GM23338 (cell line): ENCODE data around the gene OVAAL. TPM values are rescaled to one million over a fixed set of nuclear protein-coding genes. Genes with fewer than 3 reads are reported as not detected.
A peak's percentile ranks its signal among the peaks of the same experiment; 100 is the strongest.

Source experiments
- ATAC-seq: fragments of 200-7000 bp; cut with Tn5 transposase; 3 replicates; pipeline ENCODE4 v1.9.1; 2020
- DNase-seq: peaks from one replicate; pipeline ENCODE4 v3.0.0-alpha.2; 2015; ENCODE audit warnings: low spot score
- H2AFZ ChIP-seq: fragments of 200-600 bp; sonication (generic); 2 replicates; pipeline ENCODE4 v1.8.0; 2016; ENCODE audit warnings: antibody characterized with exemption, mild to moderate bottlenecking, moderate library complexity
- H3F3A ChIP-seq: fragments of 200-600 bp; sonication (generic); replicated peaks from 2 replicates; pipeline ENCODE4 v1.8.0; 2017; ENCODE audit warnings: antibody characterized with exemption, mixed run types, low read depth
- H3K27ac ChIP-seq: fragments of 200-600 bp; sonication (generic); 2 replicates; pipeline ENCODE4 v1.6.1; 2016; ENCODE audit warnings: low read depth
- H3K27me3 ChIP-seq: fragments of 200-600 bp; sonication (generic); 2 replicates; pipeline ENCODE4 v1.8.0; 2016; ENCODE audit warnings: mild to moderate bottlenecking, mixed run types, moderate library complexity; ENCODE audit not compliant: insufficient read depth
- H3K36me3 ChIP-seq: fragments of 200-600 bp; sonication (generic); 2 replicates; pipeline ENCODE4 v1.8.0; 2016; ENCODE audit warnings: mild to moderate bottlenecking; ENCODE audit not compliant: insufficient read depth
- H3K4me1 ChIP-seq: fragments of 200-600 bp; sonication (generic); 2 replicates; pipeline ENCODE4 v1.8.0; 2016; ENCODE audit warnings: mild to moderate bottlenecking, moderate library complexity; ENCODE audit not compliant: insufficient read depth
- H3K4me2 ChIP-seq: fragments of 200-600 bp; sonication (generic); 2 replicates; pipeline ENCODE4 v1.7.1; 2017; ENCODE audit warnings: mixed run types
- H3K4me3 ChIP-seq: fragments of 200-600 bp; sonication (generic); 2 replicates; pipeline ENCODE4 v1.6.1; 2016; ENCODE audit warnings: mixed run types
- H3K79me2 ChIP-seq: fragments of 200-600 bp; sonication (generic); replicated peaks from 2 replicates; pipeline ENCODE4 v1.8.0; 2017; ENCODE audit warnings: mild to moderate bottlenecking; ENCODE audit not compliant: insufficient read depth
- H3K9me2 ChIP-seq: fragments of 200-600 bp; sonication (generic); 2 replicates; pipeline ENCODE4 v1.8.0; 2017; ENCODE audit not compliant: insufficient read depth
- H4K20me1 ChIP-seq: fragments of 200-600 bp; sonication (generic); replicated peaks from 2 replicates; pipeline ENCODE4 v1.8.0; 2017; ENCODE audit warnings: mild to moderate bottlenecking; ENCODE audit not compliant: insufficient read depth
- H3K27ac Mint-ChIP-seq: 2 replicates; pipeline ENCODE4 v1.8.0; 2020; ENCODE audit warnings: inconsistent platforms, mild to moderate bottlenecking, moderate library complexity, mixed read lengths
- H3K27me3 Mint-ChIP-seq: 3 replicates; pipeline ENCODE4 v1.8.0; 2022; ENCODE audit warnings: low read depth, mild to moderate bottlenecking, moderate library complexity, mixed read lengths, inconsistent platforms; ENCODE audit not compliant: insufficient read depth, poor library complexity
- H3K36me3 Mint-ChIP-seq: 3 replicates; pipeline ENCODE4 v1.8.0; 2021; ENCODE audit warnings: low read depth, mild to moderate bottlenecking, inconsistent platforms, moderate library complexity, mixed read lengths
- H3K4me1 Mint-ChIP-seq: 3 replicates; pipeline ENCODE4 v1.8.0; 2020; ENCODE audit warnings: mild to moderate bottlenecking, inconsistent platforms, mixed read lengths
- H3K4me3 Mint-ChIP-seq: 3 replicates; pipeline ENCODE4 v1.8.0; 2021; ENCODE audit warnings: moderate library complexity, mild to moderate bottlenecking, inconsistent platforms, mixed read lengths
- H3K9me3 Mint-ChIP-seq: 3 replicates; pipeline ENCODE4 v1.8.0; 2020; ENCODE audit warnings: moderate library complexity, mild to moderate bottlenecking, inconsistent platforms, mixed read lengths
- CREB1 ChIP-seq: fragments of 250-450 bp; sonication (Bioruptor Pico); IDR thresholded peaks from 2 replicates; pipeline ENCODE4 v1.5.0; 2020; ENCODE audit warnings: low read depth, mild to moderate bottlenecking, moderate library complexity
- ETS1 ChIP-seq: IDR thresholded peaks from 2 replicates; pipeline ENCODE4 v1.6.1; 2016; ENCODE audit warnings: antibody characterized with exemption
- EZH2 ChIP-seq: fragments of 200-600 bp; sonication (generic); IDR thresholded peaks from one replicate; pipeline ENCODE4 v1.8.0; 2017; ENCODE audit warnings: antibody characterized with exemption, mild to moderate bottlenecking, low read depth; ENCODE audit not compliant: unreplicated experiment
- POLR2AphosphoS5 ChIP-seq: IDR thresholded peaks from 2 replicates; pipeline ENCODE4 v1.6.1; 2016; ENCODE audit warnings: antibody characterized with exemption, low read depth
- STAT1 ChIP-seq: IDR thresholded peaks from one replicate; pipeline ENCODE4 v1.6.1; 2016; ENCODE audit warnings: antibody characterized with exemption; ENCODE audit not compliant: unreplicated experiment
- ZNF114 ChIP-seq: fragments of 250-450 bp; sonication (Bioruptor Pico); IDR thresholded peaks from 2 replicates; pipeline ENCODE4 v1.5.0; 2020; ENCODE audit warnings: mild to moderate bottlenecking, moderate library complexity
- ZNF462 ChIP-seq: fragments of 250-450 bp; sonication (Bioruptor Pico); IDR thresholded peaks from 2 replicates; pipeline ENCODE4 v1.5.0; 2020; ENCODE audit warnings: mild to moderate bottlenecking, moderate library complexity
- polyA plus RNA-seq: library from polyadenylated mRNA; unstranded; fragments of >200 nt; fragmentation: Nextera tagmentation; extraction: Ambion mirVana; gene quantifications from 2 replicates; pipeline ENCODE4 v1.2.1, GENCODE V29; 2016
- total RNA-seq: library from RNA; depleted of rRNA; stranded (reverse); fragments of >200 nt; shearing (Covaris generic); gene quantifications from 2 replicates; pipeline ENCODE4 v1.2.3, GENCODE V29; 2014

Gene OVAAL
- total and polyA plus RNA-seq, 2 experiments from 2014 or later = not detected

- TF ChIP-seq CREB1 = no peak
- no peak for TF ChIP-seq STAT1
- TF ChIP-seq POLR2AphosphoS5 = no peak
Observed at GRCh38 chr1:180606155-180606554, 47.4 kb downstream of the OVAAL start (continued).

- H3K27ac Mint-ChIP-seq = no peak overlapping the region
- no peaks in the 10 kb centered on the region for H3F3A ChIP-seq
- no peaks in the 10 kb centered on the region for H4K20me1 ChIP-seq
- H3K27me3 Mint-ChIP-seq = no peaks in the 10 kb centered on the region
- H3K9me2 ChIP-seq = peaks cover 4% of the 10 kb centered on the region
- ATAC-seq (no peak), DNase-seq (no peak)
- no peaks in the 10 kb centered on the region for H3K9me3 Mint-ChIP-seq
- no peak overlapping the region for H3K4me3 Mint-ChIP-seq
- no peak overlapping the region for H3K4me3 ChIP-seq
- H3K4me2 ChIP-seq = no peak overlapping the region
- peaks cover 9% of the 10 kb centered on the region for H3K4me1 ChIP-seq
- H3K4me1 Mint-ChIP-seq = peaks cover 20% of the 10 kb centered on the region
- no peaks in the 10 kb centered on the region for H3K36me3 Mint-ChIP-seq
- H3K27me3 ChIP-seq = no peaks in the 10 kb centered on the region
- H3K79me2 ChIP-seq = no peaks in the 10 kb centered on the region
- no peak for TF ChIP-seq STAT1
- TF ChIP-seq EZH2 = no peak
- no peak for TF ChIP-seq ZNF114 (CRISPR knock-in tag)
- H3K27ac ChIP-seq = no peak overlapping the region
- H2AFZ ChIP-seq = peak overlapping the region; percentile 61; the same call in 1 of the 2 replicates
- H3K36me3 ChIP-seq = no peaks in the 10 kb centered on the region
Observed at GRCh38 chr1:180609643-180610555, 51.1 kb downstream of the OVAAL start.

- H3F3A ChIP-seq = no peaks in the 10 kb centered on the region
- peaks cover 4% of the 10 kb centered on the region for H3K9me2 ChIP-seq
- peak overlapping the region; percentile 63 for H2AFZ ChIP-seq
- peaks cover 20% of the 10 kb centered on the region for H3K4me1 Mint-ChIP-seq
- no peaks in the 10 kb centered on the region for H3K79me2 ChIP-seq
- DNase-seq (peak; percentile 60), ATAC-seq (peak; percentile 68)
- H3K4me1 ChIP-seq = peaks cover 9% of the 10 kb centered on the region
- TF ChIP-seq ETS1 = no peak
- peak; percentile 71 for TF ChIP-seq ZNF462
- 0 out of 2 replicates have a peak overlapping the region, but pooled peaks have one; percentile 1 for H3K4me2 ChIP-seq
- no peaks in the 10 kb centered on the region for H3K9me3 Mint-ChIP-seq
- H3K27me3 ChIP-seq = no peaks in the 10 kb centered on the region
- no peak overlapping the region for H3K4me3 ChIP-seq
- no peak overlapping the region for H3K27ac Mint-ChIP-seq
- no peaks in the 10 kb centered on the region for H3K27me3 Mint-ChIP-seq
- no peaks in the 10 kb centered on the region for H3K36me3 Mint-ChIP-seq
- H3K27ac ChIP-seq = no peak overlapping the region
- H4K20me1 ChIP-seq = no peaks in the 10 kb centered on the region
- H3K36me3 ChIP-seq = no peaks in the 10 kb centered on the region
- H3K4me3 Mint-ChIP-seq = no peak overlapping the region
Observed at GRCh38 chr1:180610556-180611015, 51.8 kb downstream of the OVAAL start.
